Muscle layer of duodenum (tissue), 2 donors: Measurements from ENCODE around the gene TARBP1.
"Not testable (repeated sequence)": the region's sequence is repeated elsewhere in the genome, so short reads cannot be mapped to it uniquely, and the experiment has no call there.

Source experiments
- H3K27ac ChIP-seq: one replicate; pipeline ENCODE4 v1.7.0; 2013; ENCODE audit warnings: mild to moderate bottlenecking, low read length
- H3K27me3 ChIP-seq: one replicate; pipeline ENCODE4 v1.7.0; 2013; ENCODE audit warnings: low read depth, mild to moderate bottlenecking, control low read depth, low read length
- H3K36me3 ChIP-seq, 2 donors: one replicate each; pipeline ENCODE4 v1.7.0; 2013; ENCODE audit warnings: low read length in 2 of 2, control low read depth in 1 of 2, mild to moderate bottlenecking in 1 of 2; ENCODE audit not compliant: insufficient read depth in 2 of 2, control insufficient read depth in 1 of 2
- H3K4me1 ChIP-seq, 2 donors: one replicate each; pipeline ENCODE4 v1.7.0; 2013; ENCODE audit warnings: low read length in 2 of 2, mild to moderate bottlenecking in 2 of 2, control low read depth in 1 of 2, moderate library complexity in 1 of 2; ENCODE audit not compliant: insufficient read depth in 2 of 2, control insufficient read depth in 1 of 2
- H3K4me3 ChIP-seq, 2 donors: one replicate each; pipeline ENCODE4 v1.7.0; 2013; ENCODE audit warnings: low read length in 2 of 2, low read depth in 1 of 2, mild to moderate bottlenecking in 1 of 2
- H3K9me3 ChIP-seq, 2 donors: one replicate each; pipeline ENCODE4 v1.7.0; 2013; ENCODE audit warnings: low read length in 2 of 2, control low read depth in 1 of 2, mild to moderate bottlenecking in 1 of 2; ENCODE audit not compliant: control insufficient read depth in 1 of 2
- donor health status: healthy.

The TARBP1 gene

DNA sequence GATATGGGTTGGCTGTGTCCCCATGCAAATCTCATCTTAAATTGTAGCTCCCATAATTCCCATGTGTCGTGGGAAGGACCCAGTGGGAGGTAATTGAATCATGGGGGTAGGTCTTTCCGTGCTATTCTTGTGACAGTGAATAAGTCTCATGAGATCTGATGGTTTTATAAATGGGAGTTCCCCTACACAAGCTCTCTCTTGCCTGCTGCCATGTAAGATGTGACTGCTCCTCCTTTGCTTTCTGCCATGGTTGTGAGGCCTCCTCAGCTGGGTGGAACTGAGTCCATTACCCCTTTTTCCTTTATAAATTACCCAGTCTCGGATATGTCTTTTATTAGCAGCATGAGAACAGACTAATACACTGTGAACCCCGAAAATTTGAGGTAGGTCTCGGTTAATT is 25.3 kb upstream of the TARBP1 start:
- H3K27me3 ChIP-seq, H3K27ac ChIP-seq, H3K36me3 ChIP-seq, H3K9me3 ChIP-seq, H3K4me1 ChIP-seq, H3K4me3 ChIP-seq: not testable (repeated sequence)

- Histone ChIP-seq H3K9me3 (no peaks in the 10 kb centered on the region), H3K27ac (peak overlapping the region; percentile 61), H3K36me3 (no peaks in the 10 kb centered on the region), H3K4me3 (no peak overlapping the region), H3K4me1 (peaks cover 9% of the 10 kb centered on the region in 2 donors), H3K27me3 (no peaks in the 10 kb centered on the region)
Measured at GRCh38 chr1:234503193-234504050, 24.4 kb upstream of the TARBP1 start.

GRCh38 chr1:234502785-234503184 is 23.8 kb upstream of the TARBP1 start:
- Histone ChIP-seq H3K9me3 (no peaks in the 10 kb centered on the region), H3K4me1 (peaks cover 9% of the 10 kb centered on the region in 2 donors), H3K4me3 (no peak overlapping the region), H3K27ac (peak overlapping the region; percentile 61), H3K27me3 (no peaks in the 10 kb centered on the region), H3K36me3 (no peaks in the 10 kb centered on the region)

DNA sequence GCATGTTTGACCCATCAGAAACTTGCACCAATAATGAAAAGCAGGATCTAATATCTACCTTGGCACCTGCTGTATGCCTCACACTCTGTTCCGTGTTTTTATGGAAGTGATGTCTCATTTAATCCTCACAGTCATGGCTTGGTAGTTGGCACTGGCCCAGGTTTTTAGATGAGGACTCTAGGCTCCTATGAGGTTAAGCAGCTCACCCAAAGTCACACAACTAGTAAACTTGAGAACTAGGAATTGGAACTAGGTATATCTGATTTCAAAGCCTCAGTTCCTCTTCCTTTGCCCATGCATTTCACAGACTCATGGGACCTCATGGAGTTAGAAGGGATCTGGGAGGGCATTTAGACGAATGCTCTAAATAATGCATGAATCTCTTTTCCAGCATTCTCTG is 21.3 kb upstream of the TARBP1 start:
- Histone ChIP-seq H3K27ac (peak overlapping the region; percentile 93), H3K4me1 (peaks cover 9 to 13% of the 10 kb centered on the region in 2 donors)

GRCh38 chr1:234499943-234500245 is 20.9 kb upstream of the TARBP1 start:
- no peaks in the 10 kb centered on the region for H3K9me3 ChIP-seq

More for the DNA sequence above, 21.3 kb upstream of the TARBP1 start:
- H3K27me3 ChIP-seq, result no peaks in the 10 kb centered on the region
- no peaks in the 10 kb centered on the region for H3K9me3 ChIP-seq
- H3K4me3 ChIP-seq, result no peak overlapping the region
- H3K36me3 ChIP-seq, result no peaks in the 10 kb centered on the region

DNA sequence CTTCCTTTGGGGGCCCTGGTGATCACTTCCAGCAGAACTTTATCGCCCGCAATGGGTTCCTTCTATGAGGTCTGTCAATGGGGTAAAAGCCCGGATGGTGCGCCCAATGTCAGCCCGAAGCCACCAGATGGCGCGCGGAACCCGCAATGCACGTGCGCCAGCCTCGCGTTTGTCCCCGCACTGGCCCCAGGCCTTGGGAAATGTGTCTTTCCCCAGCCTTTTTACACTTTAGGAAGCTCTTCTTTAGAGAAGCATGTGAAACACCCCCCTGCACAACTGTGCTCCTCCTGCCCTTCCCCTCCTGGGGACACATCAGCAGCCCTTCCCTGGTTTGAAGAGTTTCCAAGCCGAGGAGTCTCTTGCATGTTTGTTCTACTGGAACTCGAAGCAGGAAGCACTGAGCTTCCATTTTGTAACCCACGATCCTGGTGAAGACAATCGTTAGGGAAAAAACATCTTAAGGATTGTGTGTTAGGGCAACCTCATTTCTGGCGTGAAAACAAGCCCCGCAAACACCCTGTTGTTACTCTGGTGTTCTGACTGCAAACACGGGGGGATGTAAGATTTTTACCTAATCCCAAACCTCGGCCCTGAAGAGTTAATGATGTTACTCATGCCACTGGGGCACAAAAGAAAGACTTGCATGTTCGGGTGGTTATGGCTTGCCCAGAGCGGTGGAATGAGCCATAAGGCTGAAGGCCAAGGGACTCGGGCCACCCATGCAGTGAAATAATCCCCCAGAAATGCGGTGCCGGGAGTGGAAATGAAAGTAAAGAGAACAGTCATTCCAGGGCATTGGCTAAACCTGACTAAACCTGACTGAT is 20.4 kb upstream of the TARBP1 start:
- peak overlapping the region; percentile 30 to 45 for H3K4me3 ChIP-seq
- no peaks in the 10 kb centered on the region for H3K27me3 ChIP-seq
- H3K27ac ChIP-seq, result peak overlapping the region; percentile 93

More at GRCh38 chr1:234499943-234500245, 20.9 kb upstream of the TARBP1 start:
- H3K27me3 ChIP-seq, result no peaks in the 10 kb centered on the region
- H3K4me1 ChIP-seq, result peaks cover 9 to 17% of the 10 kb centered on the region in 2 donors
- H3K4me3 ChIP-seq, result no peak overlapping the region
- H3K27ac ChIP-seq, result peak overlapping the region; percentile 93
- H3K36me3 ChIP-seq, result no peaks in the 10 kb centered on the region

GRCh38 chr1:234498448-234499118 is 19.6 kb upstream of the TARBP1 start:
- H3K9me3 ChIP-seq, result no peaks in the 10 kb centered on the region
- peaks cover 9 to 19% of the 10 kb centered on the region in 2 donors for H3K4me1 ChIP-seq
- no peaks in the 10 kb centered on the region for H3K27me3 ChIP-seq
- peak overlapping the region; percentile 93 for H3K27ac ChIP-seq
- no peaks in the 10 kb centered on the region for H3K36me3 ChIP-seq
- no peak overlapping the region for H3K4me3 ChIP-seq

More for the DNA sequence above, 20.4 kb upstream of the TARBP1 start:
- Histone ChIP-seq H3K4me1 (peaks cover 9 to 19% of the 10 kb centered on the region in 2 donors), H3K9me3 (no peaks in the 10 kb centered on the region), H3K36me3 (no peaks in the 10 kb centered on the region)

DNA sequence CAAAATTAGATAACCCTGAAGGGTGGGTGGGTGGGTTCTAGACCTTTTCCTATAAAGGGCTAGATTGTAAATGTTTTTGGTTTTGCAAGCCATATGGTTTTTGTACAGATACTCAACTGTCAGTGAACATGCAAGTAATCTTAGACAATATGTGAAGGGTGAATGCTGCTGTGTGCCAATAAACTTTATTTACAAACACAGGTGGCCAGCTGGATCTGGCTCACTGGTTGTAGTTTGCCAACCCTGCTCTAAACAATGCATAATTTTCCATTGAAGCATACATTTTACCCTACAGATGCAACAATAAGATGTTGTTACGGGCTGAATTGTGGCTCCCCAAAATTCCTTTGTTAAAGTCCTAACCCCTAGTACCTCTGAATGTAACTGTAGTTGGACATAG is 18.6 kb upstream of the TARBP1 start:
- Histone ChIP-seq H3K4me3 (no peak overlapping the region), H3K9me3 (no peaks in the 10 kb centered on the region), H3K4me1 (peaks cover 9 to 15% of the 10 kb centered on the region in 2 donors), H3K27me3 (no peaks in the 10 kb centered on the region), H3K27ac (no peak overlapping the region), H3K36me3 (no peaks in the 10 kb centered on the region)

DNA sequence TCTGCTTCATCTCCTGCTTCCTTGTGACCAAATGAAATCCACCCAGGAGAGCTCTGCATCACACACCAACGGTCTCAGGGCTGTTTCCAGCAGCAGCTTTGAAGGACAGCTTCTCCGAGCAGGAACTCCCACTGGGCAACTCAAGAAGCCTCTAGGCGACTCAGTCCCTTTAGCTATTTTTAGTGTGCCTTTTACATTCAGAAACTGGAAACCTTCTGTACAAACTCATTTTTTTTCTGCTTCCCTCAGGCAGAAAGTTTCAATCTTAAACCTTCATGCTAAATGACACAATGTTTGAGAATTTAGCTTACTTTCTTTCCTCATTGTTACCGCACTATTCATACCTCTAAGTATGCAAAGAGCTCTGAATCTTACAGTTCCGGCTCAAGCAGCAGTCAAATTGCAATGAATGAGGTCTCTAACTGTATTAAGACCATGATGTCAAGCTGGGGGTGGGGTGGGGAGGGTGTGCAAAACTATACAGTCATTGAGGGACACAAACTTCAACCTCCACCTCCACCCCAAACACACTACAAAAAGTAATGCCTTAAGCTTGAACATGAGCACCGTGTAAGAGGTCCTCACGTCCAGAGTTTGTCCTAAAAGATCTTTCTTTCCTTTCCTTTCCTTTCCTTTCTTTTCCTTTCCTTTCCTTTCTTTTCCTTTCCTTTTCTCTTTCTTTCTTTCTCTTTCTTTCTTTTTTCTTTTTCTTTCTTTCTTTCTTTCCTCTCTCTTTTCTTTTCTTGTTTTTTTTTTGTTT is 16.4 kb upstream of the TARBP1 start:
- Histone ChIP-seq H3K9me3 (no peaks in the 10 kb centered on the region), H3K36me3 (no peaks in the 10 kb centered on the region), H3K4me1 (peaks cover 2 to 15% of the 10 kb centered on the region in 2 donors), H3K27me3 (no peaks in the 10 kb centered on the region), H3K27ac (no peak overlapping the region), H3K4me3 (no peak overlapping the region)

GRCh38 chr1:234494049-234494448 is 15.1 kb upstream of the TARBP1 start:
- Histone ChIP-seq H3K27ac (no peak overlapping the region), H3K9me3 (no peaks in the 10 kb centered on the region), H3K27me3 (no peaks in the 10 kb centered on the region), H3K4me3 (no peak overlapping the region), H3K4me1 (peaks cover 0 to 15% of the 10 kb centered on the region in 2 donors), H3K36me3 (no peaks in the 10 kb centered on the region)
